HepG2 (cell line): ENCODE measurements around the gene CHCHD6. TPM values are rescaled to one million over a fixed set of nuclear protein-coding genes. Genes with fewer than 3 reads are reported as not detected.

Experiments
- ATAC-seq: fragments of 200-7000 bp; cut with Tn5 transposase; 3 replicates; pipeline ENCODE4 v1.9.1; 2020; ENCODE audit warnings: mild to moderate bottlenecking, moderate library complexity
- BruUV-seq: library from RNA; stranded (reverse); fragments of 400-500 nt; replicated peaks from 2 replicates; lab custom pipeline; 2021; lab: Mats Ljungman, UMichigan
- CTCF ChIA-PET: fragments of 300-600 bp; formaldehyde crosslinking; extraction: SDS; loops from one replicate; lab custom pipeline; 2021; ENCODE audit warnings: low total read pairs, inconsistent platforms, low intra/inter-chr PET ratio; lab: Yijun Ruan, JAX
- POLR2A ChIA-PET: fragments of 350-600 bp; sonication (Branson Sonifier 250); formaldehyde crosslinking; loops from one replicate; lab custom pipeline; 2020; ENCODE audit warnings: antibody characterized with exemption, inconsistent platforms; lab: Yijun Ruan, JAX
- DNase-seq: peaks from one replicate; pipeline ENCODE4 v3.0.0-alpha.2; 2015; ENCODE audit warnings: low spot score
- FAIRE-seq: peaks from 3 replicates; lab custom pipeline; 2011; peaks lifted over from hg19 to GRCh38; lab: Jason Lieb, UNC
- H2AFZ ChIP-seq: one replicate; pipeline ENCODE4 v1.6.1; 2011; ENCODE audit warnings: low read length, inconsistent platforms
- H3K27ac ChIP-seq: fragments of 300-600 bp; 3 replicates; pipeline ENCODE4 v1.8.0; 2011; ENCODE audit warnings: mixed run types, mild to moderate bottlenecking, mixed read lengths, low read length, inconsistent platforms; ENCODE audit not compliant: insufficient read depth; ENCODE audit errors: extremely low read length
- H3K27me3 ChIP-seq, 2 experiments: fragments of 200-600 bp in 1 of 2; 2 replicates in 1 of 2; 3 replicates in 1 of 2; pipeline versions ENCODE4 v1.6.0 to v1.8.0; 2011; ENCODE audit warnings: low read length in 2 of 2, mild to moderate bottlenecking in 2 of 2, moderate library complexity in 2 of 2, inconsistent platforms in 1 of 2; ENCODE audit not compliant: insufficient read depth in 2 of 2, control insufficient read depth in 1 of 2
- H3K36me3 ChIP-seq, 2 experiments: fragments of 200-600 bp in 1 of 2; replicated peaks in 1 of 2; 2 replicates in 1 of 2; 3 replicates in 1 of 2; pipeline versions ENCODE4 v1.5.1 to v1.8.0; 2011; ENCODE audit warnings: low read length in 2 of 2, inconsistent platforms in 1 of 2; ENCODE audit not compliant: insufficient read depth in 2 of 2, control insufficient read depth in 1 of 2
- H3K4me1 ChIP-seq: 2 replicates; pipeline ENCODE4 v1.5.1; 2012; ENCODE audit warnings: low read length, inconsistent platforms; ENCODE audit not compliant: insufficient read depth
- H3K4me2 ChIP-seq: 2 replicates; pipeline ENCODE4 v1.6.0; 2011; ENCODE audit warnings: low read depth, low read length, inconsistent platforms
- H3K4me3 ChIP-seq, 3 experiments: fragments of 200-600 bp in 1 of 3; sonication (generic), shearing (Covaris generic) in 1 of 3; replicated peaks in 1 of 3; 2 replicates each; pipeline ENCODE4 v1.5.1; 2011 to 2016; ENCODE audit warnings: low read length in 3 of 3, inconsistent platforms in 2 of 3, low read depth in 2 of 3, mild to moderate bottlenecking in 2 of 3, control low read depth in 1 of 3, mixed read lengths in 1 of 3; ENCODE audit not compliant: insufficient read depth in 1 of 3
- H3K79me2 ChIP-seq: one replicate; pipeline ENCODE4 v1.6.1; 2011; ENCODE audit warnings: low read length, inconsistent platforms; ENCODE audit not compliant: insufficient read depth
- H3K9ac ChIP-seq: 2 replicates; pipeline ENCODE4 v1.6.0; 2011; ENCODE audit warnings: mild to moderate bottlenecking, low read depth, low read length, inconsistent platforms; ENCODE audit not compliant: insufficient read depth
- H3K9me3 ChIP-seq: 2 replicates; pipeline ENCODE4 v1.5.1; 2012; ENCODE audit warnings: mild to moderate bottlenecking, low read length
- H4K20me1 ChIP-seq: 2 replicates; pipeline ENCODE4 v1.6.0; 2011; ENCODE audit warnings: inconsistent platforms, mild to moderate bottlenecking, low read length, moderate library complexity; ENCODE audit not compliant: insufficient read depth
- AGO1 ChIP-seq: fragments of 200-400 bp; formaldehyde crosslinking; IDR thresholded peaks from 2 replicates; pipeline ENCODE4 v1.6.1; 2017; ENCODE audit warnings: mild to moderate bottlenecking, low read depth, low read length, moderate library complexity; ENCODE audit not compliant: poor library complexity, severe bottlenecking
- DBP ChIP-seq: sonication (generic); formaldehyde crosslinking; IDR thresholded peaks from 2 replicates; pipeline ENCODE4 v1.4.0; 2020; ENCODE audit warnings: missing genetic modification reagents; ENCODE audit errors: not compliant biosample characterization
- ETV5 ChIP-seq: IDR thresholded peaks from 2 replicates; pipeline ENCODE4 v1.6.1; 2018; ENCODE audit warnings: missing biosample characterization, missing genetic modification reagents, inconsistent platforms, borderline replicate concordance
- KMT2B ChIP-seq: IDR thresholded peaks from 2 replicates; pipeline ENCODE4 v1.6.1; 2016; ENCODE audit warnings: missing genetic modification reagents, missing compliant biosample characterization
- NONO ChIP-seq, 2 experiments: fragments of 450-650 bp in 1 of 2; sonication (generic) in 1 of 2; formaldehyde crosslinking in 1 of 2; IDR thresholded peaks in 1 of 2; conservative IDR thresholded peaks in 1 of 2; 2 replicates each; pipeline versions ENCODE4 v1.6.1 to v1.8.0; 2017 to 2022; ENCODE audit warnings: mild to moderate bottlenecking in 1 of 2, missing genetic modification reagents in 1 of 2, moderate library complexity in 1 of 2
- PCBP1 ChIP-seq: fragments of 200-400 bp; formaldehyde crosslinking; IDR thresholded peaks from 2 replicates; pipeline ENCODE4 v1.6.1; 2017; ENCODE audit warnings: mild to moderate bottlenecking, low read depth, low read length, borderline replicate concordance
- ZBTB1 ChIP-seq: sonication (generic); formaldehyde crosslinking; IDR thresholded peaks from 2 replicates; pipeline ENCODE4 v1.4.0; 2020; ENCODE audit warnings: missing genetic modification reagents, borderline replicate concordance
- ZBTB33 ChIP-seq: sonication (generic); formaldehyde crosslinking; IDR thresholded peaks from 2 replicates; pipeline ENCODE4 v1.4.0; 2020; ENCODE audit warnings: missing genetic modification reagents
- ZFP91 ChIP-seq: sonication (generic); formaldehyde crosslinking; IDR thresholded peaks from 2 replicates; pipeline ENCODE4 v1.9.0; 2022; ENCODE audit warnings: missing genetic modification reagents, mild to moderate bottlenecking, borderline replicate concordance
- WGBS: methylation state at CpG from one replicate; pipeline ENCODE4 v1.1.6; 2017; ENCODE audit warnings: low lambda C conversion rate; 5-methylcytosine and 5-hydroxymethylcytosine counted together
- in situ Hi-C: cut with HindIII; loops from 2 replicates; pipeline ENCODE4 v1.10.0; 2017; ENCODE audit warnings: low pct_unique_long_range_greater_than_20kb; ENCODE audit not compliant: extremely low pct_ligation_motif_present
- intact Hi-C: fragments of 100-400 bp; cut with micrococcal nuclease; formaldehyde crosslinking; loops from one replicate; pipeline ENCODE4 v1.10.0; 2022; ENCODE audit not compliant: unreplicated experiment
- polyA plus RNA-seq, 8 experiments: library from polyadenylated mRNA; depleted of rRNA in 3 of 8; stranded (reverse) in 7 of 8; unstranded in 1 of 8; fragments of >200 nt; fragmentation: Illumina TruSeq in 4 of 8; extraction: Trizol in 4 of 8; gene quantifications; 2 replicates each; pipeline versions ENCODE4 v1.2.1 to v1.2.3, GENCODE V29; 2011 to 2016; ENCODE audit warnings: low read depth in 4 of 8, missing spikeins in 1 of 8, mixed read lengths in 1 of 8; ENCODE audit not compliant: insufficient read depth in 1 of 8
- total RNA-seq, 5 experiments: library from RNA; depleted of rRNA; stranded (reverse); fragments of >200 nt; fragmentation: Illumina TruSeq; extraction: Trizol; gene quantifications; 2 replicates each; pipeline ENCODE4 v1.2.3, GENCODE V29; 2016; ENCODE audit warnings: low read depth in 1 of 5
- TF ChIP-seq, protein P1 (sequence below): sonication (generic); formaldehyde crosslinking; IDR thresholded peaks from 2 replicates; pipeline ENCODE4 v1.5.1; 2020; ENCODE audit warnings: missing genetic modification reagents, mild to moderate bottlenecking, borderline replicate concordance
- TF ChIP-seq, protein P2 (sequence below): sonication (generic); formaldehyde crosslinking; IDR thresholded peaks from 2 replicates; pipeline ENCODE4; 2020; ENCODE audit warnings: missing genetic modification reagents, mild to moderate bottlenecking, borderline replicate concordance

Gene CHCHD6
- total and polyA plus RNA-seq, 2 of the 13 experiments (the other 11 are each of a cell fraction or from before 2014, with no cell fraction given) = 20.3 to 20.8 TPM

DNA sequence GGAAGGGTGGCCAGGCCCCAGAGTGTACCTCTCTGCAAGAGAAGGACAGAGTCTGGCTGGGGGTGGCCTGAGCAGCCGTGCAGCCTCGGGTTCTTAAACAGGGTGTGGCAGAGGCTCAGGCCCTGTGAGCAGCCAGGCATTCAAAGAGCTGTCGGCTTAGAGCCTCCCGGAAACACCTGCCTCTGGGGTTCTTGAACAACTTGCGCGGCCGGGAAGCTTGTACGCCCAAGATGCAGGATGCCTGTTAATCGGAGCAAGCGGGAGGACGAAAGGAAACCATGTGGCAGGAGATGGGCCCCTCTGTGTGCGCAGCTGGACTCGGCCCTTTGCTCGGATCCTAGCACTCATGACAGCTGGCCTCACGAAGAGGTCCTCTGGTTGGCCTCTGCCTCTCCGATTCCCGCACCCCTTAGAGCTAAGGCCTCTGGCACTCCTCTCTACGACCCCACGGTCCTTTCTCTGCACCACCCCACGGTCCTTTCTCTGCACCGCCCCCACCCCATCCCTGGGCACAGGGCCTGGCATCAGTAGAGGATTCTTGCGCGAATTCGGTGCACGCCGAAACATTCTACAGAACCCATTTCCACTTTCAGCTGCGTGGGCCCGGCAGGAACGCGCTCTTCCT is 25.2 kb upstream of the CHCHD6 start:
- peak overlapping the region; percentile 65 for H3K4me2 ChIP-seq
- no peaks in the 10 kb centered on the region for H3K36me3 ChIP-seq
- H3K9ac ChIP-seq = 0 out of 2 replicates have a peak overlapping the region, but pooled peaks have one; percentile 5
- no peaks in the 10 kb centered on the region for H3K9me3 ChIP-seq
- ChIA-PET POLR2A (no interaction called here), CTCF (interaction anchor here (1.5 to 1.9 kb wide), 2 partner anchors 68 to 777 kb away, joined by 6 to 9 read pairs; no protein-coding TSS in a partner anchor)
- ATAC-seq = peak; percentile 54
- WGBS = 18% methylated on average over 27 of the region's 30 CpGs
- H3K4me1 ChIP-seq = peaks cover 17% of the 10 kb centered on the region
- no peaks in the 10 kb centered on the region; the same call in 1 of the 2 replicates for H4K20me1 ChIP-seq
- no peak overlapping the region for H2AFZ ChIP-seq
- intact Hi-C loops (loop anchor here (1.0 to 10.0 kb wide), 5 partner anchors 67 to 863 kb away; partner anchors contain the start of gene PLXNA1), in situ Hi-C loops (loop anchor here (5.0 to 10.0 kb wide), 2 partner anchors 296 to 778 kb away; no protein-coding TSS in a partner anchor)
- no peak for DNase-seq
- TF ChIP-seq, protein P1, sequence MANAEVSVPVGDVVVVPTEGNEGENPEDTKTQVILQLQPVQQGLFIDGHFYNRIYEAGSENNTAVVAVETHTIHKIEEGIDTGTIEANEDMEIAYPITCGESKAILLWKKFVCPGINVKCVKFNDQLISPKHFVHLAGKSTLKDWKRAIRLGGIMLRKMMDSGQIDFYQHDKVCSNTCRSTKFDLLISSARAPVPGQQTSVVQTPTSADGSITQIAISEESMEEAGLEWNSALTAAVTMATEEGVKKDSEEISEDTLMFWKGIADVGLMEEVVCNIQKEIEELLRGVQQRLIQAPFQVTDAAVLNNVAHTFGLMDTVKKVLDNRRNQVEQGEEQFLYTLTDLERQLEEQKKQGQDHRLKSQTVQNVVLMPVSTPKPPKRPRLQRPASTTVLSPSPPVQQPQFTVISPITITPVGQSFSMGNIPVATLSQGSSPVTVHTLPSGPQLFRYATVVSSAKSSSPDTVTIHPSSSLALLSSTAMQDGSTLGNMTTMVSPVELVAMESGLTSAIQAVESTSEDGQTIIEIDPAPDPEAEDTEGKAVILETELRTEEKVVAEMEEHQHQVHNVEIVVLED (CRISPR knock-in tag) = 0 out of 2 replicates have a peak, but pooled peaks have one; percentile 19
- TF ChIP-seq DBP (CRISPR knock-in tag) (no peak), ZBTB1 (CRISPR knock-in tag) (no peak), PCBP1 (0 out of 2 replicates have a peak, but pooled peaks have one; percentile 61), ZBTB33 (CRISPR knock-in tag) (no peak), NONO (IDR thresholded peaks at IDR 0.05) (no peak), NONO (CRISPR knock-in tag; conservative IDR thresholded peaks at IDR 0.05) (0 out of 2 replicates have a peak, but pooled peaks have one; percentile 26), KMT2B (CRISPR knock-in tag) (no peak), ETV5 (CRISPR knock-in tag) (no peak), AGO1 (peak; percentile 19), ZFP91 (peak; percentile 37; the same call in 1 of the 2 replicates)
- TF ChIP-seq, protein P2, sequence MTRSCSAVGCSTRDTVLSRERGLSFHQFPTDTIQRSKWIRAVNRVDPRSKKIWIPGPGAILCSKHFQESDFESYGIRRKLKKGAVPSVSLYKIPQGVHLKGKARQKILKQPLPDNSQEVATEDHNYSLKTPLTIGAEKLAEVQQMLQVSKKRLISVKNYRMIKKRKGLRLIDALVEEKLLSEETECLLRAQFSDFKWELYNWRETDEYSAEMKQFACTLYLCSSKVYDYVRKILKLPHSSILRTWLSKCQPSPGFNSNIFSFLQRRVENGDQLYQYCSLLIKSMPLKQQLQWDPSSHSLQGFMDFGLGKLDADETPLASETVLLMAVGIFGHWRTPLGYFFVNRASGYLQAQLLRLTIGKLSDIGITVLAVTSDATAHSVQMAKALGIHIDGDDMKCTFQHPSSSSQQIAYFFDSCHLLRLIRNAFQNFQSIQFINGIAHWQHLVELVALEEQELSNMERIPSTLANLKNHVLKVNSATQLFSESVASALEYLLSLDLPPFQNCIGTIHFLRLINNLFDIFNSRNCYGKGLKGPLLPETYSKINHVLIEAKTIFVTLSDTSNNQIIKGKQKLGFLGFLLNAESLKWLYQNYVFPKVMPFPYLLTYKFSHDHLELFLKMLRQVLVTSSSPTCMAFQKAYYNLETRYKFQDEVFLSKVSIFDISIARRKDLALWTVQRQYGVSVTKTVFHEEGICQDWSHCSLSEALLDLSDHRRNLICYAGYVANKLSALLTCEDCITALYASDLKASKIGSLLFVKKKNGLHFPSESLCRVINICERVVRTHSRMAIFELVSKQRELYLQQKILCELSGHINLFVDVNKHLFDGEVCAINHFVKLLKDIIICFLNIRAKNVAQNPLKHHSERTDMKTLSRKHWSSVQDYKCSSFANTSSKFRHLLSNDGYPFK (CRISPR knock-in tag) = 0 out of 2 replicates have a peak, but pooled peaks have one; percentile 9
- no peak for FAIRE-seq
- H3K4me3 ChIP-seq = peak overlapping the region in 1 of 3 experiments; percentile 53; a peak in 1 of 6 replicates
- no peak overlapping the region for H3K27ac ChIP-seq
- no TSS peak for BruUV-seq
- peaks cover 6 to 57% of the 10 kb centered on the region in 2 experiments; a peak in 4 of 5 replicates for H3K27me3 ChIP-seq
- no peaks in the 10 kb centered on the region for H3K79me2 ChIP-seq
